Measurements from ENCODE around the gene SDSL. TPM values are rescaled to one million over a fixed set of nuclear protein-coding genes. Genes with fewer than 3 reads are reported as not detected.

SDSL gene
- total RNA-seq, 2 donors from 2014 or later: 0.42 TPM; not detected in 1

DNA sequence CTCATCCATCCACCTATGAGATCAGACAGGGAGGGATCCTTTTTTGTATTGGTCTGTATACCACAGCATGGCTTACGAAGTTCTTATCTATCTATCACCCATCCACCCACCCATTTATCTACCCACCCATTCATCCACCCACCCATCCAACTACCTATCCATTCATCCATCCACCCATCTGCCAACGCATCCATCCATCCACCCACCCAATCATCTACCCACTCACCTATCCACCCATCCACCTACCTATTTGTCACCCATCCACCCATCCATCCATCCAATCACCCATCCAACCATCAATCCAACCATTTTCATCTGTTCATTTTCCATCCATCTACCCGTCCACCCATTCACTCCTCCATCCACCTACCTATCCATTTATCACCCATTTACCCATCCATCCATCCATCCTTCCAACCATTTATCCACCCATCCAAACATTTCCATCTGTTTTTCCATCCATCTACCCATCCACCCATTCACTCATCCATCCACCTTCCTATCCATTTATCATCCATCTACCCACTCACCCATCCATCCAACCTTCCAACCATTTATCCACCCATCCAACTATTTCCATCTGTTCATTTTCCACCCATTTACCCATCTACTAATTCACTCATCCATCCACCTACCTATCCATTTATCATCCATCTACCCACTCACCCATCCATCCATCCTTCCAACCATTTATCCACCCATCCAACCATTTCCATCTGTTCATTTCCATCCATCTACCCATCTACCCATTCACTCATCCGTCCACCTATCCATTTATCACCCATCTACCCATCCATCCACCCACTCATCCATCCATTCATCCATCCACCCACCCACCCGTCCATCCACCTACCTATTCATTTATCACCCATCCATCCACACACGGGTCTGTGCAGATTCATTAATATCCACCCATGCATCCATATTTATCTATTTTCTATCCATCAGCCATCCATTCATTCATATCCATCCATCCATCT is 31.8 kb upstream of the SDSL start:
- DNase-seq (no peak), ATAC-seq (no peak)
- no peaks in the 10 kb centered on the region for H3K9me3 ChIP-seq (ENCODE audit: control insufficient read depth, low read length, poor library complexity, severe bottlenecking)
- H3K27ac Mint-ChIP-seq: no peak overlapping the region
- no peaks in the 10 kb centered on the region for H3K4me1 Mint-ChIP-seq
- no peak overlapping the region for H3K4me3 Mint-ChIP-seq
- H3K27me3 Mint-ChIP-seq: no peaks in the 10 kb centered on the region
- peaks cover 2% of the 10 kb centered on the region for H3K36me3 Mint-ChIP-seq (ENCODE audit: low read depth)

GRCh38 chr12:113391145-113391544 is 31.0 kb upstream of the SDSL start:
- no peaks in the 10 kb centered on the region for H3K27me3 Mint-ChIP-seq

DNA sequence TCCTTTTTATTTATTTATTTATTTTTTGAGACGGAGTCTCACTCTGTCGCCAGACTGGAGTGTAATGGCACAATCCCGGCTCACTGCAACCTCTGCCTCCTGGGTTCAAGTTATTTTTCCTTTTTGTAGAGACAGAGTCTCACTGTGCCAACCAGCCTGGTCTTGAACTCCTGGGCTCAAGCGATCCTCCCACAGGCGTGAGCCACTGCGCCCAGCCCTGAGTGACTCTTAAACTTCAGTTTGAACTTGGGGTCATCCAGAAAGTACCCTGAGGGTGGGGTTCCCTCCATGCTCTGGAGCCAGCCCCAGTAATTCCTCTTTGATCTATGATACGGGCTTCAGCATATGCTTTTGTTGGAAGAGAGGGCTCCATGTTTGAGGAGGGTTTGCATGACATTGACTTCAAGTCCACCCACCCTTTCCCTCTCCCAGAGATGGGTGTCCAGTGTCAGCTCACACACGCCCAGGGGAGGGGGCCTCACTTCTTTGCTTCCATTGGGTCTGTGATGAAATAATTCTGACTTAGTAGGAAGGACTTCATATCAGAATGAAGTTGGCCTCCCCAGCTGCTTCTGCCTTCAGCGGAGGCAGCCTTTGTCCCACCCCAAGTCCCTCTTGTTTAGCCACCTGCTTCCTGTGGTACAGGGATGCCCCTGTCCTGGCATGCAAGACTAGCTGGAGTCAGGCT is 30.4 kb upstream of the SDSL start:
- Mint-ChIP-seq H3K4me3 (no peak overlapping the region), H3K4me1 (no peaks in the 10 kb centered on the region), H3K36me3 (ENCODE audit: low read depth) (no peaks in the 10 kb centered on the region), H3K27me3 (no peaks in the 10 kb centered on the region), H3K27ac (no peak overlapping the region)
- no peak for ATAC-seq
- no peaks in the 10 kb centered on the region for H3K9me3 ChIP-seq (ENCODE audit: control insufficient read depth, low read length, poor library complexity, severe bottlenecking)
- DNase-seq: no peak

More at GRCh38 chr12:113391145-113391544, 31.0 kb upstream of the SDSL start:
- ATAC-seq (no peak), DNase-seq (no peak)
- no peaks in the 10 kb centered on the region for H3K9me3 ChIP-seq (ENCODE audit: control insufficient read depth, low read length, poor library complexity, severe bottlenecking)
- Mint-ChIP-seq H3K36me3 (ENCODE audit: low read depth) (no peaks in the 10 kb centered on the region), H3K4me3 (no peak overlapping the region), H3K4me1 (no peaks in the 10 kb centered on the region), H3K27ac (no peak overlapping the region)

DNA sequence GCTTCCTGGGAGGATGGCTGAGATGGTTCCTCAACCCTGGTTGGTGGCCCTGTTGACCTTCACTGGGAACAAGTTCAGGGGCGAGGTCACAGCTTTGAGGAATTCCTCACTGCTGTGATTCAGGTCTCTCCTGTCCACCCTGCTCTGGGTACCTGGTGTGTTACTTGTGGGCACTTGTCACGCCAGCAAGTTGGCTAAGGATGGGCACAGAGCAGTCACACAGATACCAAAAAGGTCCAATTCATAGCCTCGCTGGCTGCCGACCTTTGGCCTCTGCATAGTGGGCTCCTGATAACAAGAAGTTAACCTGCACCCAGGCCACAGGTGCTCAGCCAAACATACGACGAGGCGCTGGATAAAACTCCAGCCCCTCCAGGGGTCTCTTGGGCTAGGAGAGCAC is 29.7 kb upstream of the SDSL start:
- no peak overlapping the region for H3K27ac Mint-ChIP-seq
- DNase-seq (no peak), ATAC-seq (no peak)
- H3K4me3 Mint-ChIP-seq: no peak overlapping the region
- H3K9me3 ChIP-seq (ENCODE audit: control insufficient read depth, low read length, poor library complexity, severe bottlenecking): no peaks in the 10 kb centered on the region
- H3K4me1 Mint-ChIP-seq: no peaks in the 10 kb centered on the region
- no peaks in the 10 kb centered on the region for H3K36me3 Mint-ChIP-seq (ENCODE audit: low read depth)
- H3K27me3 Mint-ChIP-seq: no peaks in the 10 kb centered on the region

- DNase-seq (no peak), ATAC-seq (no peak)
- no peak overlapping the region for H3K4me3 Mint-ChIP-seq
- H3K9me3 ChIP-seq (ENCODE audit: control insufficient read depth, low read length, poor library complexity, severe bottlenecking): no peaks in the 10 kb centered on the region
- H3K4me1 Mint-ChIP-seq: peaks cover 2% of the 10 kb centered on the region
- no peaks in the 10 kb centered on the region for H3K36me3 Mint-ChIP-seq (ENCODE audit: low read depth)
- H3K27ac Mint-ChIP-seq: no peak overlapping the region
- no peaks in the 10 kb centered on the region for H3K27me3 Mint-ChIP-seq
Observed at GRCh38 chr12:113392988-113393579, 29.1 kb upstream of the SDSL start.

DNA sequence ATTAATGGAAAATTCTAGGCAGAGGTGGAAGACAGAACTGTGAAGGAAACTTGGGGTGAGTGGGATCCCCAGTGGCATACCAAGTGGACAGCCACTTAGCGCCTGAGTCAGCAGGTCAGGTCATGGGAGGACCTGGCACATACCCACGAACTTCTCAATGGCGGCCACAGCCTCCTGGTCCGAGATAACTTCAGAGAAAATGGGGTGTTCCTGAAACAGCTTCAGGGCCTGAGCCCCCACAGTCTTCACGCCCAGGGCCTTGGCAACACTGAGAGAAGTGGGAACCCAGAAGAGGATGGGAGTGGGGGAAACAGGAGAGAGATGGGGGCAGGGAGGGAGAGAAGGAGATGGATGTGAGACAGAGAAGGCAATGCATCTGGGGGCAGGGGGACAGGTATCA is 28.4 kb upstream of the SDSL start:
- Mint-ChIP-seq H3K4me3 (no peak overlapping the region), H3K36me3 (ENCODE audit: low read depth) (no peaks in the 10 kb centered on the region), H3K4me1 (peaks cover 2% of the 10 kb centered on the region), H3K27me3 (no peaks in the 10 kb centered on the region), H3K27ac (no peak overlapping the region)
- DNase-seq (no peak), ATAC-seq (no peak)
- H3K9me3 ChIP-seq (ENCODE audit: control insufficient read depth, low read length, poor library complexity, severe bottlenecking): no peaks in the 10 kb centered on the region

GRCh38 chr12:113395119-113395518 is 27.1 kb upstream of the SDSL start:
- DNase-seq (no peak), ATAC-seq (no peak)
- H3K9me3 ChIP-seq (ENCODE audit: control insufficient read depth, low read length, poor library complexity, severe bottlenecking): no peaks in the 10 kb centered on the region
- Mint-ChIP-seq H3K36me3 (ENCODE audit: low read depth) (no peaks in the 10 kb centered on the region), H3K27ac (no peak overlapping the region), H3K27me3 (peaks cover 6% of the 10 kb centered on the region), H3K4me1 (peaks cover 2% of the 10 kb centered on the region), H3K4me3 (no peak overlapping the region)

DNA sequence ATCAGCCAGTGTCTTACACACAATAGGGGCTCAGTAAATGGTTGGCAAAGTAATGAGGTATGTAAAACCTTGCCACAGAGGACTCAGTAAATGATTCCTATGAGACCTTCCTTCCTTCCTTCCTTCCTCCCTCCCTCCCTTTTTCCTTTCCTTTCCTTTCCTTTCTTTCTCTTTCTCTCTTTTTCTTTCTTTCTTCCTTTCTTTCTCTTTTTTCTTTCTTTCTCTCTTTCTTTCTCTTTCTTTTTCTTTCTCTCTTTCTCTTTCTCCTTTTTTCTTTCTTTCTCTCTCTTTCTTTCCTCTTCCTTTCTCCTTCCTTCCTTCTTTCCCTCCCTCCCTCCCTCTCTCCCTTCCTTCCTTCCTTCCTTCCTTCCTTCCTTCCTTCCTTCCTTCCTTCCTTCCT is 26.0 kb upstream of the SDSL start:
- Mint-ChIP-seq H3K4me1 (peaks cover 2% of the 10 kb centered on the region), H3K27ac (no peak overlapping the region), H3K36me3 (ENCODE audit: low read depth) (peaks cover 2% of the 10 kb centered on the region), H3K27me3 (peaks cover 13% of the 10 kb centered on the region), H3K4me3 (no peak overlapping the region)
- ATAC-seq (no peak), DNase-seq (no peak)
- no peaks in the 10 kb centered on the region for H3K9me3 ChIP-seq (ENCODE audit: control insufficient read depth, low read length, poor library complexity, severe bottlenecking)

DNA sequence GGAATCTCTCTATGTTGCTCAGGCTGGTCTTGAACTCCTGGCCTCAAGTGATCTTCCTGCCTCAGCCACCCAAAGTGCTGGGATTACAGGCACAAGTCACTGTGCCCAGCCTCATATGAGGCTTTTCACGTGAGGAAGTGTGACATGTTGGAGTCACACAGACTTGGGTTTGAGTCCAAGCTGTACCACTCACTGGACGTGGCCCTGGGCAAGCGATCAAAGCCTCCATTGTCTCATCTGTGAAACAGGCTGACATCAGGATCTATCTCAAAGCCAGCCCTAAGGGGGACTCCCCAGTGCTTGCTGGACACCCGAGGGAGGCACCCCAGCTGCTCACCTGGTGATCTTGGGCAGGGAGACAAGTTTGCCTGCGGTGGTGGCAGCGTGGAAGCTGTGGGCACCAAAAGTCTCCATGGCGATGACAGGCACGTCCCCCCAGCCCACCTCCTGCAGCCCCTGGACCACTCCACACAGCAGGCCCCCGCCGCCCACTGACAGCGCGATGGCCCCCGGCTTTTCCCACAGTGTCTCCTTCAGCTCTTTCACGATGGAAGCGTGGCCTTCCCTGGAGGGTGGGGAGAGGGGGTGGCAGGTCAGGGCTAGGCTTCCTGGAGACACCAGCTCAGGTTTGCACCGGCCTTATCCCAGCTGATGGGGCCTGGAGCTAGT is 25.2 kb upstream of the SDSL start:
- Mint-ChIP-seq H3K27me3 (peaks cover 14% of the 10 kb centered on the region), H3K27ac (no peak overlapping the region), H3K4me3 (no peak overlapping the region), H3K4me1 (peaks cover 2% of the 10 kb centered on the region), H3K36me3 (ENCODE audit: low read depth) (peaks cover 2% of the 10 kb centered on the region)
- DNase-seq: no peak
- ATAC-seq: no peak
- H3K9me3 ChIP-seq (ENCODE audit: control insufficient read depth, low read length, poor library complexity, severe bottlenecking): no peaks in the 10 kb centered on the region

GRCh38 chr12:113397497-113398197 is 24.5 kb upstream of the SDSL start:
- Mint-ChIP-seq H3K36me3 (ENCODE audit: low read depth) (peaks cover 2% of the 10 kb centered on the region), H3K27ac (no peak overlapping the region), H3K4me1 (peaks cover 2% of the 10 kb centered on the region), H3K4me3 (no peak overlapping the region), H3K27me3 (peaks cover 20% of the 10 kb centered on the region)
- ATAC-seq (no peak), DNase-seq (no peak)
- no peaks in the 10 kb centered on the region for H3K9me3 ChIP-seq (ENCODE audit: control insufficient read depth, low read length, poor library complexity, severe bottlenecking)

DNA sequence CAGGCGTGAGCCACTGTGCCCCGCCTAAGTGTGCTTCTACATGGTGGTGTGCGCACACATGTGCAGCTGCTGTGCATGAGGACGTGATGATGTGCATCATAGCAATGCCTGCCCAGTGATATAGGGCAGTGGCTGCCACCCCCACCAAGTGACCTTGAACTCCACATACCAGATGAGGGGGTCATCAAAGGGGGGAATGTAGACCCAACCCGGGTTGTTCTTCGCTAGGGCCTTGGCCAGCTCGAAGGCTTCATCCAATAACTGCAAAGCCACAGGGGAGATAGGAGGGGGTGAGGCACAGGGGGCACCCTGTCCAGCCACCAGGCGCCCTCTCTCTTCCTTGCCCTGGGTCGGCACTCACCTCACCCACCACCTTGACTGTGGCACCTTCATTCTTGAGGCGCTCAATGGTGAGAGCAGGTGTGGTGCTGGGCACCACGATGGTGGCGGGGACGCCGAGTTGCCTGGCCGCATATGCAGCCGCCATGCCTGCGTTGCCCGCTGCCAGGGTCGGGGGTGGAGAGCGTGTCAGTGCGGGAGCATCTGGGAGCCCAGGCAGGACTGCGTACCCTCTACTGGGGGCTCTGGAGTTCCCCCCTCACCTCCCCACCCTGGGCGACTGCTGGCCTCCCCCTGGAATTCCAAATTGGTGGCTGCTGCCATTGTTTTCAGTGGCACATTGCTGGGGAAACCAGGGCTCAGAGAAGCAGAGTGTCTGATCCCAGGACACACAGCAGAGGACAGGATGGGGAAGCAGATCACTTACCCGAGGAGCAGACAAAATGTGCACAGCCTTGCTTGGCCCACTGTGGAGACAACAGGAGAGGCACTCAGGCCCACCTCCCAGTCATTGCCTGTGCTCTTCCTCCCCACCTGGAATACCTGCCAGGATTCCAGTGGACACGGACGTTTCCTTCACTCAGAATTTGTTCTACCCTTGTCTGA is 23.6 kb upstream of the SDSL start:
- DNase-seq: no peak
- Mint-ChIP-seq H3K27ac (no peak overlapping the region), H3K4me1 (peaks cover 2% of the 10 kb centered on the region), H3K27me3 (peaks cover 23% of the 10 kb centered on the region), H3K36me3 (ENCODE audit: low read depth) (peaks cover 2% of the 10 kb centered on the region), H3K4me3 (no peak overlapping the region)
- H3K9me3 ChIP-seq (ENCODE audit: control insufficient read depth, low read length, poor library complexity, severe bottlenecking): no peaks in the 10 kb centered on the region
- ATAC-seq: no peak

DNA sequence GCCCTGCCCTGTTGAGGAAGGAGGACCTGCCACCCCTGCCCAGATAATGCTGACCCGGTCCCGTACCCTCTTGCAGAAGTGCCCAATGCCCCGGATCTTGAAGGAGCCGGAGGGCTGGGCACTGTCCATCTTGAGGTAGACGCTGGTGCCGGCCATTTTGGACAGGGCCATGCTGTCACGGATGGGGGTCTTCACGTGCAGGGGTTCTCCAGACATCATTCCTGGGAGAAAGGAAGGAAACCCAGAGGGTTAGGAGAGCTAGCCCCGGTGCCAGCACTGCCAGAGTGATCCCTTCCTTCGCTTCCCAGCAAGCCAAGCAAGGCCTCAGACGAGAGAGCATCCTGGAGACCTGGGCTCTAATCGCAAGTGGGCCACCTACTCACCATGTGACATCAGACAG is 22.7 kb upstream of the SDSL start:
- H3K9me3 ChIP-seq (ENCODE audit: control insufficient read depth, low read length, poor library complexity, severe bottlenecking): no peaks in the 10 kb centered on the region
- no peak for DNase-seq
- Mint-ChIP-seq H3K4me3 (no peak overlapping the region), H3K27ac (no peak overlapping the region), H3K36me3 (ENCODE audit: low read depth) (peaks cover 2% of the 10 kb centered on the region), H3K4me1 (peaks cover 2% of the 10 kb centered on the region), H3K27me3 (peaks cover 23% of the 10 kb centered on the region)
- no peak for ATAC-seq
